Activated CD4-positive, alpha-beta T cell treated with anti-CD3 and anti-CD28 coated beads for 1 hour (primary cell): ENCODE results near the gene GIPC3.

Source experiments
- DNase-seq: peaks from one replicate; pipeline ENCODE4 v3.0.0-alpha.2; 2020

The GIPC3 gene

GRCh38 chr19:3585301-3586126, at the start of gene GIPC3:
Gene GIPC3, plus strand, starts transcription at chr19:3585478. Its CDS starts 120 bp downstream, at chr19:3585598.
- no peak for DNase-seq

DNA sequence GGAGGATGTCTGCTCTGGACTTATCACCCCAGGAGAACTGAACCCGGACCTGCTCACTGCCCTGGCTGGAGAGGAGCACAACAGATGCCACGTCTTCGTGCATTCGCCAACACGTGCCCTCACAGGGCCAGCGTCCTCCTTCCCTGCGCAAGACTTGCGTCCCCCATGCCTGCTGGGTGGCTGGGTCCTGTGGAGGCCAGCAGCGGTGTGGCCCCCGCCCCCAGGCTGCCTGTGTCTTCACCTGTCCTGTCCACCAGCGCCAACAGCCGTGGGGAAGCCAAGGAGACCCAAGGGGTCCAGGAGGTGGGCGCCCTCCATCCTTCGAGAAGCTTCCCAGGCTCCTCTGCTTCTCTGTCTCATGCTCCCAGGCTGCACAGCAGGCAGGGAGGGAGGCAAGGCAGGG, 49.7 kb upstream of the GIPC3 start:
- DNase-seq, result no peak

DNA sequence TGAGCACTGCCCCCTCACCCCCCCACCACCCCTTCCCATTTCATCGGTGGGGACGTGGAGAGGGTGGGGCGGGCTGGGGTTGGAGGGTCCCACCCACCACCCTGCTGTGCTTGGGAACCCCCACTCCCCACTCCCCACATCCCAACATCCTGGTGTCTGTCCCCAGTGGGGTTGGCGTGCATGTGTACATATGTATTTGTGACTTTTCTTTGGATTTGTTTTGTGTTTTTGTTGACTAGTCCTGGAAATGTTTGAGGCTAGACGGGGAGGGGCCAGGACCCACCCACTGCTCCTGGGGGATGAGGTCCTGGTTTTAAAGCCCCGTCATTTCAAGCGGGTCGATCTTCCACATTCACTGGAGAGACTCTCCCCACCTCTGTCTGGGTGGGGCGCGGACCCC, 49.3 kb upstream of the GIPC3 start:
- DNase-seq, result no peak

DNA sequence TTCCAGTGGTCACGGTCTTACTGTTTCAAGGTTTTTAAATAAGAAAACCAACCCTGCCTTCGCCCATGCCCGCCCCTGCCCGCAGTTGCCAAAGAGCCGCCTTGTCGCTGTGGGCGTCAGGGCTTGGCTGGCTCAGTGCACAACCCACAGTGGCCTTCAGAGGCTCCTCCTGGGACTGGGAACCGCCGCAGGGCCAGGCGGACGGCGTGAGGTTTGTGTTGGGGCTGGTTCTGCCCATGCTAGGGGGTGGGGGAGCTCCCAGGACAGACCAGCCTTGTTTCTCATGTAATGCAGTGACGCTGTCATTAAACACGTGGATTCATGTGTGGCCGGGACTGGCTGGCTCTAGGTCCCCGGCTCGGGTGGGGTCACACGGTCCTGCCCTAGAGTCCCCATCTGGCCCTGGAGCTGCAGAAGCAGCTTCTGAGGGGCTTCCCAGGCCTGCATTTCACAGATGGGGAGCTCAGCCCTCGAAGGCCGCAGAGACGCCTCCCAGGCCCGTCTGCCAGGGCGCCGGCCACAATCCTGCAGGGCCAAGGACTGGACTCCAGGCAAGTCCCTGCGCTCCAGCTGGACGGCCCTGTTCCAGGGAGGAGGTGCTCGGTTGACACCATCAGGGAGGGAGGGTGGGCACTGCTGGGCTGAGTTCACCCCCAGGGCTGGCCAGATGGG, 48.7 kb upstream of the GIPC3 start:
- DNase-seq, result no peak

- no peak for DNase-seq
Measured at GRCh38 chr19:3537101-3537437, 48.2 kb upstream of the GIPC3 start.

GRCh38 chr19:3537438-3538240, 47.6 kb upstream of the GIPC3 start:
- no peak for DNase-seq

GRCh38 chr19:3538258-3538929, 46.9 kb upstream of the GIPC3 start:
- no peak for DNase-seq

- no peak for DNase-seq
Measured at GRCh38 chr19:3538965-3539755, 46.1 kb upstream of the GIPC3 start, which contains the start of gene TEKTIP1. Gene TEKTIP1, plus strand, starts transcription at chr19:3539174. Its CDS starts 4 bp downstream, at chr19:3539178.

DNA sequence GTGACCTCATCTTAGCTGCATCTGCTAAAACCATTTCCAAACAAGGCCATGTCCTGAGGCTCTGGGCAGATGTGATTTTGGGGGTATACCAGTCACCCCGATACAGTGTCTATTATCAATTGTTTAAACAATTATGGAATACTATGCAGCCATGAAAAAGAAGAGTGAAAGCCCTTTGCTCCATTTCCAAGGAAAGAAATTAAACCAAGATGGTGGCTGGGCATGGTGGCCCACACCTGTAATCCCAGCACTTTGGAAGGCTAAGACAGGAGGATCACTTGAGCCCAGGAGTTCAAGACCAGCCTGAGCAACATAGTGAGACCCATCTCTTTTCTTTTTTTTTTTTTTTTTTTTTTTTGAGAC, 45.5 kb upstream of the GIPC3 start:
- no peak for DNase-seq

DNA sequence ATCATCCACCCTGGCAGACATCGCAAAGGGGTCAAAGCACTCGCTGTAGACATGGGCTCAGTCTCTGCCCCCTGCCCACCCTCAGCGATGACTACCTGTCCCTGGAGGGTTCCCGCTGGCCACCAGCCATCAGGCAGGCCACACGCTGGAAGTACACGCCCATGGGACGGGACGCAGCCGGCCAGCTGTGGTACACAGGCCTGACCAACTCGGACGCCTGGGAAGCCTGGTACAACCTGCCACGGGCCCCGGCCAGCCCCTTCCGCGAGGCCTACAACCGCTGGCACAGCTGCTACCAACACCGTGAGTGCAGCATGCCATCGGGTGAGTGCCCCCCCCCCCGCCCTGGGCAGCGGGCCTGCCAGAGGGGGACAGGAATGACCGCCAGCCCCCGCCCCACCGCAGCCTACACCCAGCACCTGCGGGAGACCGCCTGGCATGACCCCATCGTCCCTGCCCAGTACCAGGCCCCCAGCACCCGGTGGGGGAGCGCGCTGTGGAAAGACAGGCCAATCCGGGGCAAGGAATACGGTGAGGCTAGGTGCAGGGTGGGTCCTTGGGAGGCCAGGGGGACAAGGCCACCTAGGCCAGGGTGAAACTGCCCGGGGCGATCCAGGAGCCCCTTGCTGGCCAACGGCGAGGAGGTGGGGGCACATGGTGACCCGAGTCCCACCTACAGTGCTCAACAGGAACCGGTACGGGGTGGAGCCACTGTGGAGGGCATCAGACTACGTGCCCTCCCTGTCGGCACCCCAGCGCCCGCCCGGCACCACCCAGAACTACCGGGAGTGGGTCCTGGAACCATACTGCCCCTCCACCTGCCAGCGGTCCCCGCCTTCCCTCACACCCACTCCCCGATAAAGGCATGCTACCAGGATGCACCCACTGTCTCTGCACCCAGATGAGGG, 41.9 kb upstream of the GIPC3 start:
- no peak for DNase-seq

- no peak for DNase-seq
Measured at GRCh38 chr19:3544058-3544376, 41.3 kb upstream of the GIPC3 start.

GRCh38 chr19:3544742-3545668, 40.3 kb upstream of the GIPC3 start:
- DNase-seq, result peak; percentile 66

DNA sequence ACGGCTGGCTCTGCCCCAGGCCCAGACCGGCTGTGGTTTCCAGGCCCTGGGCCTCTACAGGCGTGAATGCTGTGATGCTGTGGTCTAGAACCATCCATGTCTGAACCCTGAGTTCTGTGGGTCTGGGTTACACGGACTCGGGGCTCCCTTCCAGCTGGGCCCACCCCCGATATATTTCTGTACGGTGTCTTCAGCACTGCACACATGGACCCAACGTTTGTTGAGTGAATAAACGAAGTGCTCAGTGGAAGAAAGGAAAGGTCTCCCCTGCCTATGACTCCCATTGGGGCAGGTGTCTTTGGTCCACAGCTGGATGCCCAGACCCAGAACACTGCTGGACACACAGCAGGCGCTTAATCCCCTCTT, 39.6 kb upstream of the GIPC3 start:
- no peak for DNase-seq

GRCh38 chr19:3546119-3546518, 39.2 kb upstream of the GIPC3 start:
- no peak for DNase-seq

DNA sequence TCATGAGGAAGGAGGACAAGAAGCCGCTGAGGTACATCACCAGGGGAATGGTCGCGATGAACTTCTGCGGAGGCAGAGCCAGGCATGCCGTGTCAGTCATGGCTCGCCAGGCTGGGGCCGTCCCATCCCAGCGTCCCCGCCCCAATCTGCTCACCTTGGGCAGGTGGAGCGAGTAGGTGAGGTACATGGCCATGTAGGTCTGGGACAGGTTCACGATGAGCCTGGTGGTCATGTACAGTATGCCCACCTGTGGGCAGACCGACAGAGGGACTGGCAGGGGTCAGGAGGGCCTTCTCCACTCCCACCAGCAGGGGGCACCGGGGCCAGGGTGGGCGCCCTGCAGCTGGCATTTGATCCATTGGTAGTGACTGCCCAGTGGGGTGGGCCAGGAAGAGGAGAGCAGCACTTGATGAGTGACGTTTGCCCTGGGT, 38.0 kb upstream of the GIPC3 start:
- DNase-seq, result no peak

DNA sequence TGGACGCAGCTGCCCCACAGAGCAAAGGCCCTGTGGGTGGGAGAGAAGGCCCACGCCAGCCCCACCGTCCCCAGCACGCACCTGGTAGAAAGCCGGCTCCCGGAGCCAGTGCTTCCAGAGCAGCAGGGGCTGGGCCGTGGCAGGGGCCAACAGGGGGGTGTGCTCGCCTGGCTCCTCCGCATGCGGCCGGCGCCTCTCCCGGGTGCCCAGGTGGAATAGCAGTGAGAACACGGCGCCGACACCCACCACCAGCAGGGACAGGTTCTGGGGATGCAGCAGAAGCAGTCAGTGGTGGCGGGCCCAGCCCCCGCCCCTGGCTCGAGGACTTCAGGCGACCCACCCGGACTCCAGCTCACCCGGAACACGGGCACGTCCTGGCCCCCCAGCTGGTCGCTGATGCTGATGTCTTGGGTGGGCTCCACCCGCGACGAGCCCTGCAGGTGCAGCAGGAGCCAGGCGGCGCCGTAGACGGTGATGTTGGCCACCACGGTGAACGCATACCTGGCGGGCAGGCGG, 37.5 kb upstream of the GIPC3 start:
- DNase-seq, result no peak

DNA sequence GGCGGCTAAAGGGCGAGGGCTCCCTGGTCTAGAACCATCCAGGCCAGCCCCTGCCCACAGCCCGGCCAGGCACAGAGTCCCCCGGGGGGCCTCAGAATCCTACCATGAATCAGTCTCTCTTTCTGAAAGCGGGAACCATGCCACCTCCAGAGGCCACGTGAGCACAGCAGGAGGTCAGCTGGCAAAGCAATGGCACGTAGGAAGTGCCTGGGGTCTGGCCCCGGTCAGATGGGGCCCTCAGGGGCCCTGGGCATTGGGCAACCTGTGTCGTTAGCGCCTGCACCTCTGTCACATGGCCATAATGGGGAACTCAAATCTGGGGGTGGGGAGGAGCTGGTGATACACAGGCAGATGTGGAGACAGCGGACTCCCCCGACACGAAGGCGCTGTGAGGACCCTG, 36.7 kb upstream of the GIPC3 start:
- no peak for DNase-seq

DNA sequence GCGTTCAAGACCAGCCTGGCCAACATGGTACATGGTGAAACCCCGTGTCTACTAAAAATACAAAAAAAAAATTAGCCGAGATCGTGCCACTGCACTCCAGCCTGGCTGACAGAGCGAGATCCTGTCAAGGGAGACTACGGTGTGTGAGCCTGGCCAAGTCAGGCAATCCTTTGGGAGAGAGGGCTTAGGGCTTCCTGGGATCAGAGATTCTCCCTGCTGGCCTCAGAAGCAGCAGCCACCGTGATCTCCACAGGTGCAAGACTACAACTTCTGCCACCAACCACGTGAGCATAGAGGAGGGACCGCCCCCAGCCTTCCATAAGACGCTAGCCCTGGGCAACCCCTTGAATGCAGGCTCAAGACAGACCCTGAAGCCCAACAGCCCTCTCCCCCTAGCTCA, 35.5 kb upstream of the GIPC3 start:
- no peak for DNase-seq

GRCh38 chr19:3550947-3551791, 34.1 kb upstream of the GIPC3 start:
- DNase-seq, result no peak
